H1 (cell line): ENCODE data around the gene CLDN6. TPM values are rescaled to one million over a fixed set of nuclear protein-coding genes. Genes with fewer than 3 reads are reported as not detected.

Source experiments
- CTCF ChIA-PET: fragments of 300-600 bp; sonication (Branson Sonifier 250); formaldehyde crosslinking; loops from one replicate; lab custom pipeline; 2021; ENCODE audit not compliant: partially characterized antibody; lab: Charles Lee
- POLR2A ChIA-PET: fragments of 300-600 bp; sonication (Branson Sonifier 250); formaldehyde crosslinking; loops from one replicate; lab custom pipeline; 2021; ENCODE audit warnings: inconsistent platforms; ENCODE audit not compliant: partially characterized antibody; lab: Charles Lee
- DNase-seq, 2 experiments: peaks; one replicate each; pipeline versions ENCODE4 v3.0.0 to v3.0.0-alpha.2; 2010 to 2022; ENCODE audit warnings: low spot score in 2 of 2, low read depth in 1 of 2, mixed read lengths in 1 of 2
- FAIRE-seq: peaks from 2 replicates; lab custom pipeline; 2011; peaks lifted over from hg19 to GRCh38; lab: Jason Lieb, UNC
- H2AFZ ChIP-seq: 2 replicates; pipeline ENCODE4 v1.8.1; 2012; ENCODE audit warnings: low read length, inconsistent platforms
- H2AK5ac ChIP-seq: 2 replicates; pipeline ENCODE4 v1.6.1; 2013; ENCODE audit warnings: low read depth, low read length
- H2BK120ac ChIP-seq: replicated peaks from 2 replicates; pipeline ENCODE3; 2013; ENCODE audit warnings: low read depth, low read length, inconsistent platforms
- H2BK12ac ChIP-seq: 2 replicates; pipeline ENCODE4 v1.6.1; 2013; ENCODE audit warnings: low read depth, low read length
- H2BK15ac ChIP-seq: 2 replicates; pipeline ENCODE4 v1.6.1; 2013; ENCODE audit warnings: low read length
- H2BK20ac ChIP-seq: 2 replicates; pipeline ENCODE4 v1.6.1; 2013; ENCODE audit warnings: low read length
- H2BK5ac ChIP-seq: 2 replicates; pipeline ENCODE4 v1.6.1; 2013; ENCODE audit warnings: low read depth, low read length
- H3K14ac ChIP-seq: 2 replicates; pipeline ENCODE4 v1.6.1; 2013; ENCODE audit warnings: inconsistent platforms; ENCODE audit not compliant: insufficient read length
- H3K18ac ChIP-seq: 2 replicates; pipeline ENCODE4 v1.6.1; 2013; ENCODE audit warnings: low read length; ENCODE audit errors: extremely low read depth
- H3K23ac ChIP-seq: 2 replicates; pipeline ENCODE4 v1.6.1; 2013; ENCODE audit warnings: inconsistent platforms; ENCODE audit not compliant: insufficient read length
- H3K23me2 ChIP-seq: 2 replicates; pipeline ENCODE4 v1.6.1; 2013; ENCODE audit warnings: low read depth, low read length
- H3K27ac ChIP-seq: 2 replicates; pipeline ENCODE4 v1.6.1; 2011; ENCODE audit warnings: low read depth, low read length, inconsistent platforms
- H3K27me3 ChIP-seq, 4 experiments: replicated peaks in 1 of 4; 1 replicate in 1 of 4; 2 replicates in 3 of 4; pipeline versions ENCODE4 v1.6.1 to v1.8.1; 2011 to 2013; ENCODE audit warnings: low read length in 3 of 4, mild to moderate bottlenecking in 3 of 4, inconsistent platforms in 2 of 4, mixed read lengths in 2 of 4, moderate library complexity in 1 of 4; ENCODE audit not compliant: control insufficient read depth in 3 of 4, insufficient read depth in 3 of 4; ENCODE audit errors: extremely low read depth in 1 of 4
- H3K36me3 ChIP-seq, 4 experiments: 2 replicates each; pipeline versions ENCODE4 v1.6.1 to v1.8.1; 2011 to 2013; ENCODE audit warnings: mild to moderate bottlenecking in 4 of 4, low read length in 3 of 4, moderate library complexity in 2 of 4, control low read depth in 1 of 4, inconsistent platforms in 1 of 4; ENCODE audit not compliant: insufficient read depth in 4 of 4, control insufficient read depth in 2 of 4
- H3K4ac ChIP-seq: replicated peaks from 2 replicates; pipeline ENCODE3; 2013; ENCODE audit warnings: low read length, low read depth, mixed read lengths, inconsistent platforms; ENCODE audit not compliant: insufficient read length
- H3K4me1 ChIP-seq, 4 experiments: replicated peaks in 1 of 4; 1 replicate in 1 of 4; 2 replicates in 3 of 4; pipeline versions ENCODE4 v1.6.1 to v1.8.1; 2011 to 2013; ENCODE audit warnings: low read length in 3 of 4, inconsistent platforms in 2 of 4, mixed read lengths in 1 of 4; ENCODE audit not compliant: insufficient read depth in 4 of 4, control insufficient read depth in 3 of 4
- H3K4me2 ChIP-seq, 2 experiments: 2 replicates each; pipeline versions ENCODE4 v1.6.1 to v1.8.1; 2011 to 2013; ENCODE audit warnings: low read depth in 2 of 2, low read length in 2 of 2, control low read depth in 1 of 2, inconsistent platforms in 1 of 2, mild to moderate bottlenecking in 1 of 2; ENCODE audit not compliant: insufficient read depth in 1 of 2
- H3K4me3 ChIP-seq, 4 experiments: fragments of 200-600, 300-600 bp in 1 of 4; sonication (generic), shearing (Covaris generic), sonication (Bioruptor Twin) in 1 of 4; 2 replicates each; pipeline versions ENCODE4 v1.5.1 to v1.8.1; 2011 to 2016; ENCODE audit warnings: low read length in 4 of 4, low read depth in 3 of 4, control low read depth in 2 of 4, inconsistent platforms in 2 of 4, mild to moderate bottlenecking in 2 of 4, mixed read lengths in 1 of 4, moderate library complexity in 1 of 4; ENCODE audit not compliant: insufficient read depth in 2 of 4; ENCODE audit errors: extremely low read depth in 1 of 4
- H3K56ac ChIP-seq: replicated peaks from 2 replicates; pipeline ENCODE3; 2013; ENCODE audit warnings: low read depth, mild to moderate bottlenecking, mixed read lengths, low read length, inconsistent platforms; ENCODE audit not compliant: insufficient read length
- H3K79me1 ChIP-seq: 2 replicates; pipeline ENCODE4 v1.6.1; 2013; ENCODE audit warnings: low read depth, low read length, control low read depth
- H3K79me2 ChIP-seq, 2 experiments: 2 replicates each; pipeline versions ENCODE4 v1.6.1 to v1.8.1; 2012 to 2013; ENCODE audit warnings: low read length in 2 of 2, mild to moderate bottlenecking in 2 of 2, inconsistent platforms in 1 of 2; ENCODE audit not compliant: insufficient read depth in 2 of 2, control insufficient read depth in 1 of 2
- H3K9ac ChIP-seq, 4 experiments: replicated peaks in 1 of 4; 1 replicate in 1 of 4; 2 replicates in 3 of 4; pipeline versions ENCODE4 v1.6.1 to v1.8.1; 2011 to 2013; ENCODE audit warnings: low read depth in 3 of 4, low read length in 3 of 4, control low read depth in 2 of 4, mild to moderate bottlenecking in 2 of 4, moderate library complexity in 2 of 4, inconsistent platforms in 1 of 4; ENCODE audit errors: extremely low read depth in 1 of 4
- H3K9me3 ChIP-seq, 2 experiments: 2 replicates each; pipeline versions ENCODE4 v1.6.1 to v1.8.1; 2012 to 2013; ENCODE audit warnings: mild to moderate bottlenecking in 2 of 2, moderate library complexity in 2 of 2, control low read depth in 1 of 2, inconsistent platforms in 1 of 2, low read depth in 1 of 2, low read length in 1 of 2, mixed read lengths in 1 of 2; ENCODE audit not compliant: insufficient read depth in 2 of 2
- H4K20me1 ChIP-seq, 2 experiments: replicated peaks in 1 of 2; 2 replicates each; pipeline versions ENCODE3 to v1.8.1; 2011 to 2013; ENCODE audit warnings: inconsistent platforms in 2 of 2, low read length in 2 of 2, mild to moderate bottlenecking in 1 of 2; ENCODE audit not compliant: insufficient read depth in 2 of 2, control insufficient read depth in 1 of 2
- H4K5ac ChIP-seq: 2 replicates; pipeline ENCODE4 v1.6.1; 2013; ENCODE audit warnings: low read length, low read depth, mixed read lengths, inconsistent platforms; ENCODE audit not compliant: insufficient read length
- H4K8ac ChIP-seq: 2 replicates; pipeline ENCODE4 v1.8.0; 2013; ENCODE audit warnings: mild to moderate bottlenecking, moderate library complexity, low read length, inconsistent platforms; ENCODE audit not compliant: insufficient read depth; ENCODE audit errors: extremely low read depth
- H4K91ac ChIP-seq: replicated peaks from 2 replicates; pipeline ENCODE3; 2013; ENCODE audit warnings: low read length, mixed read lengths, inconsistent platforms; ENCODE audit not compliant: insufficient read length
- CHD1 ChIP-seq: IDR thresholded peaks from 2 replicates; pipeline ENCODE4 v1.6.1; 2012; ENCODE audit warnings: low read depth, low read length, improper control_type of control experiment
- POLR2AphosphoS5 ChIP-seq: IDR thresholded peaks from 2 replicates; pipeline ENCODE4 v1.6.1; 2011; ENCODE audit warnings: low read depth, low read length
- SIN3A ChIP-seq, 2 experiments: IDR thresholded peaks in 1 of 2; conservative IDR thresholded peaks in 1 of 2; 2 replicates each; pipeline ENCODE4 v1.6.1; 2011 to 2012; ENCODE audit warnings: low read length in 2 of 2, improper control_type of control experiment in 1 of 2, low read depth in 1 of 2, mild to moderate bottlenecking in 1 of 2
- SIRT6 ChIP-seq: IDR thresholded peaks from one replicate; pipeline ENCODE4 v1.7.1; 2012; ENCODE audit warnings: low read length, inconsistent platforms
- SP4 ChIP-seq: IDR thresholded peaks from 2 replicates; pipeline ENCODE4 v1.6.1; 2012; ENCODE audit warnings: low read length, inconsistent platforms
- WGBS, 2 experiments: shearing (Covaris generic) in 1 of 2; methylation state at CpG; one replicate each; pipeline versions ENCODE4 v1.1.6 to v1.1.7; 2013 to 2015; ENCODE audit warnings: low lambda C conversion rate in 2 of 2, mixed read lengths in 2 of 2, inconsistent platforms in 1 of 2, low coverage in 1 of 2, missing lambda C conversion rate in 1 of 2; ENCODE audit not compliant: insufficient replicate concordance in 2 of 2, insufficient coverage in 1 of 2, insufficient read length in 1 of 2; ENCODE audit errors: extremely low coverage in 1 of 2, missing lambda C conversion rate in 1 of 2; 5-methylcytosine and 5-hydroxymethylcytosine counted together
- polyA plus RNA-seq, 7 experiments: library from polyadenylated mRNA; depleted of rRNA in 3 of 7; stranded (reverse) in 5 of 7; unstranded in 2 of 7; fragments of >200 nt in 5 of 7; fragments of 200-250 nt in 2 of 7; gene quantifications; 1 replicate in 5 of 7; 2 replicates in 1 of 7; 4 replicates in 1 of 7; pipeline versions ENCODE4 v1.2.1 to v1.2.3, GENCODE V29; 2011 to 2013; ENCODE audit warnings: missing spikeins in 2 of 7, mixed read lengths in 2 of 7
- total RNA-seq: library from RNA; stranded (reverse); fragmentation: NEBNext Ultra II Directional; extraction: Animal tissue kit (Norgen Biotek cat#: 25700); gene quantifications from 2 replicates; pipeline ENCODE4 v1.2.1, GENCODE V29; 2021

CLDN6 gene
- total and polyA plus RNA-seq, 2 of the 8 experiments (the other 6 are each of a cell fraction or from before 2014, with no cell fraction given), result 747 to 1,115 TPM

DNA sequence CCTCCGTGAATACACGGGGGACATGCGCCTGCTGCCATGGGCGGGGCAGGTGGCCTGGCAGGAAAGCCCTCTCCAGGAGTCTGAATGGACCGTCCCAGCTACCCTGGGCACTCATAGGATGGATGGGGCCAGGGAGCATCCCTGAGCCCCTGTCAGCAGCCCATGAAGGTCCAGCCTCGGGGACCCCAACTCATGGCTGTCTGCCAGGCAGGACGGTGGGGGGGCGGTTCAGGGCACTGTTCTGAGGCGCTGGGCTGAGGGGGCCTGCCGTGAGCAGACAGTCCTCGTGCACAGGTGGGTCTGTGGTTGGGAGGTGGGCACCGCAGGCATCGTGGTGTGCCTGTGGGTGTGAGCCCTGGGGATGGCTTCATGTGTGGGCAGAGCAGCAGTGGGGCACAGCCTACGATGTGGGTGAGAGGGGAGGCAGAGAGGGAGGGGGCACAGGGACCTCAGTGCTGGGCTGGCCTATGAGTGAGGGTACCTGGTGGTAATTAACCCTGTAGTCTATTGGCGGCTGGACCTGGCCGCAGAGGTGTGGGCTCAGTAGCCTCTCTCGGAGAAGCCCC lies 31.3 kb downstream of the CLDN6 start:
- Histone ChIP-seq H3K4me3 (no peak overlapping the region), H3K27me3 (no peaks in the 10 kb centered on the region; a peak in 1 of 7 replicates), H4K8ac (peak overlapping the region; percentile 3; the same call in 1 of the 2 replicates), H4K20me1 (no peaks in the 10 kb centered on the region), H3K23me2 (peaks cover 2% of the 10 kb centered on the region; the same call in 1 of the 2 replicates), H3K79me1 (no peaks in the 10 kb centered on the region), H2BK12ac (peak overlapping the region; percentile 60; the same call in 1 of the 2 replicates), H3K79me2 (no peaks in the 10 kb centered on the region), H3K9ac (no peak overlapping the region), H2BK120ac (no peak overlapping the region), H2BK20ac (peak overlapping the region; percentile 48; the same call in 1 of the 2 replicates), H2AFZ (no peak overlapping the region), H3K14ac (no peak overlapping the region), H2BK15ac (no peak overlapping the region), H3K56ac (no peak overlapping the region), H2AK5ac (peak overlapping the region; percentile 66; the same call in 1 of the 2 replicates), H4K5ac (no peak overlapping the region), H3K9me3 (no peaks in the 10 kb centered on the region), H3K4ac (peak overlapping the region; percentile 74), H3K4me1 (peaks cover 3 to 32% (median 26%) of the 10 kb centered on the region in 4 experiments), H3K18ac (no peak overlapping the region), H3K36me3 (no peaks in the 10 kb centered on the region), H3K27ac (no peak overlapping the region), H4K91ac (no peak overlapping the region), H2BK5ac (no peak overlapping the region), H3K23ac (no peak overlapping the region), H3K4me2 (no peak overlapping the region)
- ChIA-PET CTCF (interaction anchor here (1.0 to 2.7 kb wide), 6 partner anchors 17 to 44 kb away, joined by 3 to 11 read pairs (median 4); partner anchors contain the start of genes CLDN9 and PAQR4), POLR2A (interaction anchor here (0.5 to 15.2 kb wide), 6 partner anchors 9 to 37 kb away, joined by 3 to 200 read pairs (median 8); partner anchors contain the start of genes CLDN6, HCFC1R1, THOC6 and TNFRSF12A)
- DNase-seq (no peak), FAIRE-seq (no peak)
- WGBS, 2 experiments, result 94% methylated on average over 17 of the region's 17 CpGs; no CpG with 5 or more reads in 1 of the 2 experiments
- TF ChIP-seq SIN3A (conservative IDR thresholded peaks at IDR 0.05 in 1 of 2, IDR thresholded peaks at IDR 0.05 in 1 of 2; ENCODE audit: low read depth in 1 of 2, low read length in 2 of 2) (no peak), POLR2AphosphoS5 (no peak), SP4 (no peak), SIRT6 (no peak), CHD1 (no peak)
